Brain microvascular endothelial cell (primary cell): Measurements from ENCODE around the gene LST1.

Source experiments
- DNase-seq: peaks from one replicate; pipeline ENCODE4 v3.0.0-alpha.2; 2020
- H3K27ac ChIP-seq: fragments of 250-450 bp; sonication (Bioruptor Pico); 2 replicates; pipeline ENCODE4 v1.5.1; 2020; ENCODE audit warnings: mild to moderate bottlenecking, moderate library complexity
- H3K27me3 ChIP-seq: fragments of 250-450 bp; sonication (Bioruptor Pico); replicated peaks from 2 replicates; pipeline ENCODE4 v1.5.1; 2020; ENCODE audit warnings: mild to moderate bottlenecking
- H3K36me3 ChIP-seq: fragments of 250-450 bp; sonication (Bioruptor Pico); replicated peaks from 2 replicates; pipeline ENCODE4 v1.5.1; 2020; ENCODE audit warnings: mild to moderate bottlenecking
- H3K4me3 ChIP-seq: 2 replicates; pipeline ENCODE4 v1.5.1; 2011; ENCODE audit warnings: low read depth, mild to moderate bottlenecking, control low read depth, low read length, moderate library complexity
- CTCF ChIP-seq: IDR thresholded peaks from 2 replicates; pipeline ENCODE4 v1.5.1; 2011; ENCODE audit warnings: low read depth, mild to moderate bottlenecking, moderate library complexity, low read length, control low read depth, inconsistent platforms; ENCODE audit errors: missing control alignments
- in situ Hi-C: cut with HindIII; loops from 2 replicates; pipeline ENCODE4 v1.10.0; 2017; ENCODE audit warnings: low sequenced_read_pairs, low pct_ligation_motif_present

Gene LST1

GRCh38 chr6:31619805-31620585 is 33.9 kb downstream of the LST1 start:
- in situ Hi-C loops = no loop called here
- peak overlapping the region; percentile 92 for H3K27ac ChIP-seq
- peak overlapping the region; percentile 74 for H3K4me3 ChIP-seq
- no peaks in the 10 kb centered on the region for H3K27me3 ChIP-seq
- TF ChIP-seq CTCF = no peak
- peak; percentile 98 for DNase-seq
- peaks cover 24% of the 10 kb centered on the region for H3K36me3 ChIP-seq

GRCh38 chr6:31620586-31621319 is 34.7 kb downstream of the LST1 start, which contains the start of gene PRRC2A:
TSS of gene PRRC2A (plus strand) at chr6:31620715. CDS start at chr6:31622790, 2,075 bp downstream.
- in situ Hi-C loops = no loop called here
- Histone ChIP-seq H3K27me3 (no peaks in the 10 kb centered on the region), H3K4me3 (peak within 1 kb of the TSS; percentile 94), H3K27ac (peak within 1 kb of the TSS; percentile 93), H3K36me3 (peaks cover 32% of the 10 kb centered on the region)
- no peak for TF ChIP-seq CTCF
- DNase-seq = peak; percentile 46

- peak overlapping the region; percentile 94 for H3K4me3 ChIP-seq
- in situ Hi-C loops = no loop called here
- DNase-seq = no peak
Measured at GRCh38 chr6:31621320-31621939, 35.4 kb downstream of the LST1 start.

GRCh38 chr6:31621991-31622390 is 35.9 kb downstream of the LST1 start:
- Histone ChIP-seq H3K4me3 (peak overlapping the region; percentile 94), H3K27ac (peak overlapping the region; percentile 93), H3K36me3 (peaks cover 44% of the 10 kb centered on the region), H3K27me3 (no peaks in the 10 kb centered on the region)
- DNase-seq = no peak
- TF ChIP-seq CTCF = no peak
- in situ Hi-C loops = no loop called here

More at GRCh38 chr6:31621320-31621939, 35.4 kb downstream of the LST1 start:
- peaks cover 39% of the 10 kb centered on the region for H3K36me3 ChIP-seq
- H3K27ac ChIP-seq = peak overlapping the region; percentile 93
- no peaks in the 10 kb centered on the region for H3K27me3 ChIP-seq
- TF ChIP-seq CTCF = no peak

GRCh38 chr6:31622684-31623091 is 36.6 kb downstream of the LST1 start:
- Histone ChIP-seq H3K27me3 (no peaks in the 10 kb centered on the region), H3K36me3 (peaks cover 51% of the 10 kb centered on the region), H3K27ac (no peak overlapping the region), H3K4me3 (peak overlapping the region; percentile 94)
- no peak for DNase-seq
- in situ Hi-C loops = no loop called here
- TF ChIP-seq CTCF = no peak
